ENCODE measurements around the gene TGFA.

GRCh38 chr2:70566464-70566863 lies 12.8 kb upstream of the TGFA start:
- TF ChIP-seq POLR2A (IDR thresholded peaks at IDR 0.05) (no peak), CTCF (IDR thresholded peaks at IDR 0.05) (no peak), EP300 (IDR thresholded peaks at IDR 0.05; ENCODE audit: low read depth) (no peak), POLR2AphosphoS5 (IDR thresholded peaks at IDR 0.05) (no peak)

Data from transverse colon (tissue), 4 donors.